ENCODE data around the gene ARHGAP26.
"Not testable (repeated sequence)": the region's sequence is repeated elsewhere in the genome, so short reads cannot be mapped to it uniquely, and the experiment has no call there.

The ARHGAP26 gene

GRCh38 chr5:143108498-143109128 lies 338.4 kb downstream of the ARHGAP26 start:
- DNase-seq: no peak

GRCh38 chr5:143110591-143110990 lies 340.4 kb downstream of the ARHGAP26 start:
- DNase-seq: no peak

GRCh38 chr5:143111799-143112198 lies 341.6 kb downstream of the ARHGAP26 start:
- no peak for DNase-seq

- no peak for DNase-seq
Observed at GRCh38 chr5:143113461-143113860, 343.3 kb downstream of the ARHGAP26 start.

- DNase-seq: no peak
Observed at GRCh38 chr5:143114481-143114880, 344.3 kb downstream of the ARHGAP26 start.

GRCh38 chr5:143115381-143115780 lies 345.2 kb downstream of the ARHGAP26 start:
- no peak for DNase-seq

- DNase-seq: no peak
Observed at GRCh38 chr5:143116814-143117213, 346.6 kb downstream of the ARHGAP26 start.

- DNase-seq: no peak
Observed at GRCh38 chr5:143117821-143118220, 347.6 kb downstream of the ARHGAP26 start.

- DNase-seq: no peak
Observed at GRCh38 chr5:143118222-143118621, 348.0 kb downstream of the ARHGAP26 start.

- not testable (repeated sequence) for DNase-seq
Observed at GRCh38 chr5:143118818-143119217, 348.6 kb downstream of the ARHGAP26 start.

GRCh38 chr5:143119291-143119769 lies 349.2 kb downstream of the ARHGAP26 start:
- no peak for DNase-seq

- no peak for DNase-seq
Observed at GRCh38 chr5:143119881-143120341, 349.7 kb downstream of the ARHGAP26 start.

- no peak for DNase-seq
Observed at GRCh38 chr5:143120460-143121134, 350.4 kb downstream of the ARHGAP26 start.

- no peak for DNase-seq
Observed at GRCh38 chr5:143121135-143121475, 350.9 kb downstream of the ARHGAP26 start.

GRCh38 chr5:143124593-143124992 lies 354.4 kb downstream of the ARHGAP26 start:
- DNase-seq: no peak

GRCh38 chr5:143126174-143127019 lies 356.2 kb downstream of the ARHGAP26 start:
- DNase-seq: no peak

- DNase-seq: no peak
Observed at GRCh38 chr5:143128412-143129071, 358.4 kb downstream of the ARHGAP26 start.

GRCh38 chr5:143129203-143129602 lies 359.0 kb downstream of the ARHGAP26 start:
- DNase-seq: no peak

GRCh38 chr5:143129910-143130612 lies 359.9 kb downstream of the ARHGAP26 start:
- DNase-seq: no peak

GRCh38 chr5:143130613-143131305 lies 360.6 kb downstream of the ARHGAP26 start:
- DNase-seq: no peak

- no peak for DNase-seq
Observed at GRCh38 chr5:143131972-143132371, 361.8 kb downstream of the ARHGAP26 start.

- no peak for DNase-seq
Observed at GRCh38 chr5:143132739-143133138, 362.6 kb downstream of the ARHGAP26 start.
